Activated effector memory CD4-positive, alpha-beta T cell treated with Interleukin-2 at 50 U/mL for 16 hours (primary cell): ENCODE data around the gene CYP11A1.

Experiments used
- DNase-seq: peaks from one replicate; pipeline ENCODE4 v3.0.0-alpha.2; 2020

The CYP11A1 gene

DNA sequence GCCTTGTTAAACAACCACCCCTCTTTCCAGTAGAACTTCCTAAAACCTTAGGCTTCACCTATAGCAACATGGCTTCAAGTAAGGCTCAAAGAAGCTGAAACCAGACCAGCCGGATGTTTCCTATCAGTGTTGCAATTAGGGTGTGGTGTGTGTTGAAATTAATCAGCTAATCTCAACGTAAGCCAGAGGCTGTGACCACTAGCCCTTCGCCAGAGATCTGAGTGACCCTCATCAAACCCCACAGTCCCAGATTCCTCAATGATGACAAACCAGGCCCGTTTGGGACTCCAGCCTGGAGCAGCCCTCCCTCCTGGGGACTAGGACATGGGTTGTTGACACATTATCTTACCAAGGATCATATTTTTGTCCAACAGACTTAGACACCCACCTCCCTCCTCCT is 27.3 kb downstream of the CYP11A1 start:
- no peak for DNase-seq

DNA sequence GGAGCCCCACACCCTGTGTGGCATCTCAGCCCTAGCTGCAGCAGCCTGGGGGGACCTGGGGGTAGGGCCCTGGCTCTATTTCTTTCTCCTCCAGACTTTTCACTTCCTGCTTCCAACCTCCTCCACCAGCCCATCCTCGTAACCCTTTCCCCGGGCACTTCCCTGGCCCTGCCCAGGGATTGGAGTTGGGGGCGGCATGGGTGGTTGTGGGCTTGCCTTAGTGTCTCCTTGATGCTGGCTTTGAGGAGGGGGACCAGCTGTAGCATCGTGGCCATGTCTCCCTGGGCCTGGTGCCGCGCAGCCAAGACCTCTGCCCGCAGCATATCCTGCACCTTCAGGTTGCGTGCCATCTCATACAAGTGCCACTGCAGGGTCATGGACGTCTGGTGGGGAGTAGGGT is 28.1 kb downstream of the CYP11A1 start:
- no peak for DNase-seq

DNA sequence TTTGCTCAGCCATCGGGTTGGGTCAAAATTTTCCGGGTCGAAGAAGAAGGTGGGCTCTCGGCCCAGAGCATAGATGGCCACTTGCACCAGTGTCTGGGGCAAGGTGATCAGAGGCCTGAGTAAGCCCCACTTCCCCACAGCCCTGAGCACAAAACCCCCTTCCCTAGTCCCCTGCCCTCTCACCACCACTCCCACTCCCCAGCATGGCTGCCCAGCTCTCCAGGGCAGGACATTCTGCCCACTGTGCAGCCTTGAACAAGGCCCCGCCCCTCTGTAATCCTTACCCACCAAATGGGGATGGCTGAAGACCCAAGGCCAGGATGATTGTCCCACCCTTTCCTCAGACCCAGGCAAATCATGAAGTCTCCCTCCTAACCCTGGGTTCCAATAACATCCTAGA is 28.8 kb downstream of the CYP11A1 start:
- no peak for DNase-seq

DNA sequence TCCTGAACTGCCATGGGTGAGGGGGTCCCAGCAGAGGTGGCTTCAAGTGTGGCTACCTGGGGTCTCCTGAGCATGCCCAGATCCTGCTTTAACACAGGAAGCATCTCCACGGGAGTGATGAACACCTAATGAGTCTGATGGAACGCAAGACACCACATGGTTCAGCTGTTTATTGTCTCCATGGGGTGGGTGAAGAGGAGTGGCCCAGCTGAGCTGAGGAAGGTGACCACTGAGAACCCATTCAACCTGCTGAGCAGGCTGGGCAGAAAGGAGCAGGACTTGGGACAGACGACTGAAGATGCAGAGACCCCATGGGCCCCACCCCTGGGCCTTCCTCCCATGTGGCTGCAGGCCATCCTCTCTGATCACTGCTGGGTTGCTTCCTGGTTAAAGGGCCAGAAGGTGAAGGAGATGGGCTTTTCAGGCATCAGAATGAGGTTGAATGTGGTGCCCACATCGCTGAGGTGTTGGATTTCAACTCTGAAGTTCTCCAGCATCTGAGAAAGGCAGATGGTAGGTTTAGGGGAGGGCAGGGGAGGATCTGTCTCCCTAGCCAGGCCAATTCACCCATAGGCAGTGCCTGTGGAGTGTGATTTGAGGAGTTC is 29.7 kb downstream of the CYP11A1 start:
- DNase-seq, result no peak

DNA sequence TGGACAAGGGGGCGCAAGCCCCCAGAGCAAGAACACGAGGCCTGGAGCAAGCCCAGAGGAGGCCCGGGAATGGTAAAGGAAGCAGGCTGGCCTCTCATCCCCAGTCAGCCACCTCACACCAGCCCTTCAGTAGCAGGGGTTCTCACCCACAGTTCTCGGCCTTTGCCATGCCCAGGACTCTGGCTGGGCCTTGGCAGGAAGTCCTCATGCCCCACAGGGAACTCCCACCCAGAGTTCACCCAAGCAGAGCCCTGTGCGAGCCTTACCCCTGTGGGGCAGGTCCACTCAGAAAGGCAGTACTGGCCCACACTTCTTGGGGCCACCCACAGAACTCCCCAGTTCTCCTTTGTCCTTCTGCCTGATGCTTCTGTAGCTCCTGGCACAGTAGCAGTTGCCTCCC is 30.3 kb downstream of the CYP11A1 start:
- DNase-seq, result no peak

GRCh38 chr15:74336061-74337005 is 31.1 kb downstream of the CYP11A1 start:
- no peak for DNase-seq

GRCh38 chr15:74335396-74335795 is 32.0 kb downstream of the CYP11A1 start:
- DNase-seq, result no peak

GRCh38 chr15:74334127-74334526 is 33.3 kb downstream of the CYP11A1 start:
- DNase-seq, result no peak

DNA sequence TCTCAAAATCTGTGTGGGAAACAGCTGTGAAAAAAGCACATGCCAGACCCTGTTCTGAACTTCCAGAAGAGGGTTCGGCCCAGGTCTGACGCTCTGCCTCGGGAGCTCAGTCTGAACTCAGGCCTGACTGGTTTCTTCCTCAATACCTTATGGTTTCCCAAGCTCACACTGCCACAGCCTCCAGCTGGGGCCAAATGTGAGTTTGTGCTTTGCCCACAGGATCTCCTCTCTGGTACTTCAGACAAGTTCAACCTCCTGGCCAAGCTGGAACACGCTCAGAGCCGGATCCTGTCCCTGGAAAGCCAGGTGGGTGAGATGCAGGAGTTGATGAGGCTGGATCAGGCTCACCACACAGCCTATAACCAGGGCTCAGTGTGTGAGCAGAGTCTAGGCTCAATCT is 33.8 kb downstream of the CYP11A1 start:
- no peak for DNase-seq

DNA sequence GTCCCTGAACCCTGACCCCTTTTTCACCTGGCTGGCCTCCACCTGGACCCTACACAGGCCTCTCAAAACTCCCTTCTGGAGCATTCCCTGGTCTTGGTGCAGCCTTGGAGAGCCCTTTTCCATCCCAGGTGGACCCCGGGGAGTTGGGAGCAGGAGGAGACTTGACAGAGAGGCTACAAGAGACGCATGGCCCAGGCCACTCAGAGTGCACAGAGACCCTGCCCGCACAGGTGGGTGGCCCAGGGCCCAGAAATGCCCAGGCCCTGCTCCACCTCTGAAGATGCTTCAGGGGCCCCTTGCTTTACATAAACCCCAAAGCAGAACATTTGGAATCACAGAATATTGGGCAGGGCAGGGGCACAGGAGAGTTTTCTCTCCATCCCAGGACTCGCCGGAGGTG is 34.4 kb downstream of the CYP11A1 start:
- no peak for DNase-seq

DNA sequence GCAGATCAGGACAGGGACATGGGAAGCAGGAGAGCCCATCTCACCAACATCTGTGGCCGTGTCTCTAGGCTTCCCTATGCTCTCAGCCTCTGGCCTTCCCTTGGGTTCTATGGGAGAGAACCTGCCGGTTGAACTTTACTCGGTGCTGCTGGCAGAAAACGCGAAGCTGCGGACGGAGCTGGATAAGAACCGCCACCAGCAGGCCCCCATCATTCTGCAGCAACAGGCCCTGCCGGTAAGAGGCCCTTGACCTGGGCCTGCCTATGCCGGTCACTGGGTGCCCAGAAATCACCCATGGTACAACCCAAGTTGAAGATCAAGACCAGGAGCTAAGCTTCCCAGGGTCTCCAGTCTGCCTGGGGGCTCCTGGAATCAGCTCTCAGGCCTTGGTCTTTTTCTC is 34.8 kb downstream of the CYP11A1 start:
- DNase-seq, result no peak

- no peak for DNase-seq
These were observed 35.4 kb downstream of the CYP11A1 start for GRCh38 chr15:74332011-74332410.

DNA sequence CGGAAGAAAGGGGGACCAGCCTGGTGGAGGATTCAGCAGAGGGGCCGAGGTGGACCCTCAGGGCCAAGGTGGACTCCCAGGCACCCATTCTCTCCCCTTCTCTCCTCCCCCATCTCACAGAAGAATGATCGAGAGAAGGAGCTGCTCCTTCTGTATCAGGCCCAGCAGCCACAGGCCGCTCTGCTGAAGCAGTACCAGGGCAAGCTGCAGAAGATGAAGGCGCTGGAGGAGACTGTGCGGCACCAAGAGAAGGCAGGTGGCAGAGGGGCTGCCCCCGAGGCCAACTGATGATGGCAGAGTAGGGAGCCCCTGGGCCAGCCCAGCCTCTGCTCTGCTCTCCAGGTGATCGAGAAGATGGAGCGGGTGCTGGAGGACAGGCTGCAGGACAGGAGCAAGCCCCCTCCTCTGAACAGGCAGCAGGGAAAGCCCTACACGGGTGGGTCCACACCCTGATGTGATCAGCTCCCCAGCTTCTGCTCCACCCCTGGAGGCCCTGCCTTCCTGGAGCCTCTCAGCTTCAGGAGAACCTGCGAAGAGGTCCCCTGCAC is 36.5 kb downstream of the CYP11A1 start:
- no peak for DNase-seq

- no peak for DNase-seq
These were observed 39.0 kb downstream of the CYP11A1 start for GRCh38 chr15:74328331-74329056.

DNA sequence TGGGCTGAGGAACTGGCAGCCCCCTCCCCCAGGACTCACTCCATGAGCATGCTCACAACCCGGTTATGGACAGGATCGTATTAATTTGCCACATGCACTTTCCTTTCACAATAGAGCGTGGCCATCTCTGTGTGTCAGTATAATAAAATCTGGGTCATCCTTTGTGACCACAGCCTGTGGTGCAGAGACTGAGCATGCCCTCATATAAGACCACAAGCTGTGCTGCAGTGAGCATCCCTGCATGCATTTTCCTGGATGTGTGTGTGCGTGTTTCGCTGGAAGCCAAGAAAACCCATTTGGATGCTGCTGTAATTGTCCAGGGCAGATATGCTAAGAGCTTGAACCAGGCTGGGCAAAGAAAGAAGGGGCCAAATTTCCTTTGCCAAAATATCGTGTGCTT is 39.7 kb downstream of the CYP11A1 start:
- no peak for DNase-seq

DNA sequence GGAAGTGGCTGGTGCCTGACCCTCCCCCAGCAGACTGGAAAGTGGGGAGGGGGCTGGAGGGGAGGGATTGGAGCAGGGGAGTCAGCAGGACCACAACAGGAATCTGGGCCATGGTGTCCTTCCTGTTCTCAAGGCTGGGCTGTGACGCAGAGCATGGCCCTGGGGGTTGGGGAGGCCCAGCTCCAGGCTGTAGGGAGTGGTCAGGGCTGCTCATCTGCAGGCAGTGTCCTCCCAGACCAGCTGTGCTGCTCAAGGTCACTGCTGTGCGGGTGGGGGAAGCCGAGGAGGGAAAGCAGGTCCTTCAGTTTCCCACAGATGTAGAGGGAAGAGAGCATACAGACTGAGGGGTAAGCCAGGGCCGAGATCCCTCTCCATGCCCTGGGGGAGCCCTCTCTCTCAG is 40.7 kb downstream of the CYP11A1 start:
- DNase-seq, result no peak

DNA sequence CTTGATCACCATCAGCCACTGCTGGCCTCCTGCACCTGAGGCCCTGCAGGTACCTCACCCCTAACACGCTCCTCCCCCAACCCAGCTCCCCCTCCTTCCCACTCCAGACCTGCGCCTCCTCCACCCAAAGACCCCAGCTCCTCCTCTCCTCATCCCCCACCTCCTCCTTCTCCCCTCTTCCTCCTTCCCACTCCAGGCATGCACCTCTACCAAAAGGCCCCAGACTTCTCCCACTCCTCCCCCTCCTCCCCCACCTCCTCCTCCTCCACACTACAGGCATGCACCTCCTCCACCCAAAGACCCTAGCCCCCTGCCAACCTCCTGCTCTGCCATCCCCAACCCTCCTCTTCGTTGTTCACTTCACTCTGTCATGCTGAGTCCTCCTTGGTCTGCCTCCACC is 42.7 kb downstream of the CYP11A1 start:
- DNase-seq, result no peak

DNA sequence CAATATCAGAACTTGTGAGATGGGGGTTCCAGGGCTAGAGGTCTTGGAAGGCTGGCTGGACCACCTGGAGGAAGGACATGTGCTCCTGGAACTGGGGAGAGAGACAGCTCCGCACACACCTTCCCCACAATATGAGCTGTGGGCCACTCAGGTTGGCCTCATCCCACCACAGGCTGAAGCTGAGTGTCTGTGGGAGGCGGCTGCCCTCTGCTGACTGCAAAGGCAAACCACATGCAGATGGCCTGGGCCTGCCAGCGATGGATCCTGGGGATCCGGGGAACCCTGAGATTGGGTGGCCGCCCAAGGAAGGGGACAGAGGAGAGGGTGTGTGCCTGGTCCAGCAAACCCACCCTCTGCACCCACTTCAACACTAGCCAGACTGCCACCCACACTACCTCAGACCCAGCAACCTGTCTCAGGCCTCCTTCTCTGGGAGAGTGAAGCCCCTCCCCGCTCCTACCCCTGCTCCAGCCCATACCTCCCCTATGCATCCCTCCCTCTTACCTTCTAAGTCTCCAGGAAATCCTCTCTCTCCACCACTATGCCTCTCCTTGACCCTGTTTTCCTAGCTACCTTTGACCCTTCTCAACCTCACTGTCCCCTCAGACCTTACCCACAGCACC is 44.8 kb downstream of the CYP11A1 start:
- DNase-seq, result peak; percentile 34

DNA sequence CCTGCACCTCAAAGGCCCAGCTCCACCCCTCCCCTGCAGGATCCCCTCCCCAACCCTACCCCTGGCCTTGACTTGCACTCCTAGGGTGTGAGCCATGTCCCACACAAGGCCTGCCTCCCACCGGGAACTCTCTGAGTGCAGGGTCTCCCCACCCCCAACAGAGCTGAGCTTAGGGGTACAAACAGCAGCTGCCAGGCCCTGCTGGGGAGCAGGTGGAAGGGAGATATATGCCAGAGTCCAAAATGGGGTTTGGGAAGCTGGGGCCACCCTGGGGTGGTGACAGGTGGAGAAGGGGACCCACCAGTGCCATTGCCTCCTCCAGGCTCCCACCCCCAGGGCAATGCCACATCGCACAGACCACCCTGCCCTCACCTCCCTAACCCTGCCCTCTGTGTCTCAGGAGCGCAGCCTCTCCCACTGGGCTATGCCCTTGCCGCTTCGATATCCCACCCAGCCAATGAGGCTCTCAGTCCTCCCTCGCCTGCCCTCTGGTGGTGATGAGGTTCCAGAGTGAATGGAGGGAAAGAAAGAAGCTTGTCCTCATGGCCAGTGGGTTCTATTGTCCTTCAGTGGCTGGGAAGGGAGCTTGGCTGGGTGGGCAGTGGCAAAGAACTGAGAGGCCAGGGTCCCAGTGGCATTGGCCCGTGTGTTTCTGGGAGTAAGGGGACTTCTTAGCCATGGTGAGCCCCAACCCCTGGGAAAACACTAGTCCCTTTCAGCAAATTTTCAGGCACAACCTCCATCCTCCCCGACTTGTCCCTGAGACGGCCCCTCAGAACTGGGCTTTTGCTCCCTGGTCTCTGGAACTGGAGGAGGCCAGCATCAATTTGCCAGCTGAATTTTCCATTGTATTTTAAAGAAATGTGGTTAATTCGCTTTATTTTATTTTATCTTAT is 46.8 kb downstream of the CYP11A1 start:
- no peak for DNase-seq

GRCh38 chr15:74319596-74320351 is 47.7 kb downstream of the CYP11A1 start:
- no peak for DNase-seq

GRCh38 chr15:74319138-74319460 is 48.3 kb downstream of the CYP11A1 start:
- DNase-seq, result no peak
